GM18520 (cell line): ENCODE data around the gene SEL1L3.

Experiments
- ATAC-seq: cut with Tn5 transposase; IDR thresholded peaks from one replicate; pipeline ENCODE4 v1.9.1; 2021; ENCODE audit not compliant: unreplicated experiment

SEL1L3 gene

DNA sequence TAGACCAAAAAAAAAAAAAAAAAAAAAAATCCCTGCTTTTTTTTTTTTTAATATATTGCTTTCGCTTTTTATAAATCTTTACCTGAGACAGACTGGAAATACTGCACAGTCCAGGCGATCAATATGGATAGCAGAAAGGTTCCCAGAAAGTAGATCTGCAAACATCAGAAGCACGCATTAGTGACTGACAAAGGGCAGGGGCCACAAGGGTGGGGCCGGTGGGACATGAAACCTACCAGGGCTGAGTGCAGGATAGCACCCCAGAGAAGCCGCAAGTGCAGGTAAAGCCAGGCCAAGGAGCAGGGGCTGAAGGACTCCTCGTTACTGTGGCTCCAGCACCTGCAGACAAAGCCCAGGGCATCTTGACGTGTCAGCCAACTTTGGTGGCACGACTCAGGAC lies 105.3 kb downstream of the SEL1L3 start:
- no peak for ATAC-seq

DNA sequence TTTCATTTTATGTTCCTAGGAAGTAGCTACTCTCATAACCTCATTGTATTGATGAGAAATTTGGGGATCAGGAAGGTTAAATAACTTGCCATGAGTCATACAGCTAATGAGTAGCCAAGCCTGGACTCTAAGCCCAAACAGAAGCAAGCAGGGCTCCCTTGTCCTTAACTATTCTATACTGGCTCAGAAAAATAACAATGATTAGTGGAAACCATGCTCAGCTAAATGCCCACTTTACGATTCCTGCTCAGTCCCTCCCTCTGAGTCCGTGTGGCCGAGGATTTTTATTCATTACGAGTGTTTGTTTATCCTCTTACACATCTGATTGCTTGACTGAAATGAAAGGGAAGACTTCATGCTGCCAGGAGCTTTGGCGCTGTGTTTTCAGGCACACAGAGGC lies 106.3 kb downstream of the SEL1L3 start:
- no peak for ATAC-seq

DNA sequence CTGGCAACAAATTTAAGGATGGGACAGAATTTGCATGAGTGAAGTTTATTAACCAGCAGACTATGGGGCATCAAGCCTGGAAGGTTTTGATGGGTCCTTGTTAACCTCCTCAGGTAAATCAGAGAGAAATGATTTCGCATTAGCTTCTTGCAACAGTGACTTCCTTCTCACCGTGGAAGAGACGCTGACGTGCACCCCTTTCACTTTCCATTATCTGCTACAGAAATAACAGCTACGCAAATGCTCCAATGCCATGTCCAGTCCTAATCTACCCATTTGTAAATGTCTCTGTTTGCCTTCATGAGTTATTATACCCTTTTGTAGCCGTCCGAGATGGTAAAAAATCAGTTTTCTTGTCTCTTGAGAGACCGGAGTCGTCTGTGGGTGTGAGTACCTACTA lies 106.9 kb downstream of the SEL1L3 start:
- no peak for ATAC-seq

GRCh38 chr4:25753239-25753638 lies 109.5 kb downstream of the SEL1L3 start:
- no peak for ATAC-seq

- no peak for ATAC-seq
Observed at GRCh38 chr4:25750874-25751273, 111.9 kb downstream of the SEL1L3 start.

- no peak for ATAC-seq
Observed at GRCh38 chr4:25749150-25749794, 113.5 kb downstream of the SEL1L3 start.

GRCh38 chr4:25743971-25744370 lies 118.8 kb downstream of the SEL1L3 start:
- no peak for ATAC-seq

DNA sequence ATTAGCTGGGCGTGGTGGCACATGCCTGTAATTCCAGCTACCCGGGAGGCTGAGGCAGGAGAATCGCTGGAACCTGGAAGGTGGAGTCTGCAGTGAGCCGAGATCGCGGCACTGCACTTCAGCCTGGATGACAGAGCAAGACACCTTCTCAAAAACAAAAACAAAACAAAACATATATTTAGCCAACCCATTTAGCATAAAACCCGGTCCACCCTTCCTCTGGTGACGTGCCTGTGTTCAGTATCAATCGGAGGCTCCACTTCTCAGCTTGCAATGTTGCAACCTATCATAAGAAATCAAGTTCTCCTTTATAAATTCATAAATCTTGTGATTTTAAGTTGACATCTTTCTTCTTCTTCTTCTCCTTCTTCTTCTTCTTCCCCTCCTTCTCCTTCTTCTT lies 133.2 kb downstream of the SEL1L3 start:
- no peak for ATAC-seq

GRCh38 chr4:25728886-25729285 lies 133.9 kb downstream of the SEL1L3 start:
- ATAC-seq: no peak

DNA sequence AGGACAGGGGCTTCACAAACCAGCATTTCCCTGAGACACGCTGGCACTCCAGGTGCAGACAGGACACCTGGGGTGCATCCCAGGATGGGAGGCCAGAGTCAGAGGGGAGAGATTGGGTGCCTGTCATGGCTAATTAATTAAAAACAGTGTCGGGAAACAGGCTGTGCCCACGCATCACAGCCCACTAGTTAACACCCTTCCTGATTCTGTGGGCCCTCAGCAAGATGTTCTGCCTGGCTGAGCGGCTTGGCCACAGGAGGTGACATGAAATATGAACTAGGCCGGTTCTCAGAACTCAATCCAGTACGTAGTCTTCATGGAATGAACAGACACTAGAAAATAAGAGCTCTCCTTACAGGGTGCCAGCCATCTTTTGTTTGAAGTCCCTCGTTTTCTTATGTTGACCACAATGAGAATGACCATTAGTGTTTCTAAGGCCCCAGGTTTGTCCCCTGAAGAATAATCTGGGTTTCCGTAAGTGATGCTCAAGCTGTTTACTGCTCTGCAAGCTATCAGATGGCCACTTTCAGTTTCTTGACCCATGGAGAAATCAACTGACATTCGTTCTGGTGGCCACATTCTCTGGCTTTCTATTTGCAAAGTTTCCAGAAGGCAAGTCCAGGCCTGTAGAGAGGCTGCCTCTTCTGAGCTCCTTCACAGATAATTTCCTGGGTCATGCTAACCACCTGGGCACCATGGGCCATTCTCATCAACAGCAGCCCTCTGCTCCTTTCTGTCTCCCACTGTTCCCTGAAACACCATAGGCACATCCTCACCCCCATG lies 134.9 kb downstream of the SEL1L3 start:
- ATAC-seq: peak; percentile 48

DNA sequence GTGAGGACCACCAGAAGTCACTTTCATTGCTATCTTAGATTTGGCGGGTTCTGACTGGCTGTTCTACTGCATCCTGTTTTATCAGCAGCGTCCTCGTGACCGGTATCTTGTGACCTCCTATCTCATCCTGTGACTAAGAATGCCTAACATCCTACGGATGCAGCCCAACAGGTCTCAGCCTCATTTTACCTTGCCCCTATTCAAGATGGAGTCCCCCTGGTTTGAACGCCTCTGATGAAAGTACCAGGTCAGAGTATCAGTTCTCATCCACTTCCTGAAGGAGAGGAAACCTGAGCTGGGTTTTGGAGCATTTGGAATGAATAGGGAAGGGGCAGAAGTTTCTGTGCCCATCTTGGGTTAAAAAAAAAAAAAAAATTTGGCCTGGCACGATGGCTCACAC lies 136.9 kb downstream of the SEL1L3 start:
- ATAC-seq: no peak

GRCh38 chr4:25723409-25723808 lies 139.4 kb downstream of the SEL1L3 start:
- ATAC-seq: no peak

- no peak for ATAC-seq
Observed at GRCh38 chr4:25722964-25723363, 139.8 kb downstream of the SEL1L3 start.

GRCh38 chr4:25713812-25714211 lies 149.0 kb downstream of the SEL1L3 start:
- no peak for ATAC-seq

- no peak for ATAC-seq
Observed at GRCh38 chr4:25712611-25713010, 150.2 kb downstream of the SEL1L3 start.

DNA sequence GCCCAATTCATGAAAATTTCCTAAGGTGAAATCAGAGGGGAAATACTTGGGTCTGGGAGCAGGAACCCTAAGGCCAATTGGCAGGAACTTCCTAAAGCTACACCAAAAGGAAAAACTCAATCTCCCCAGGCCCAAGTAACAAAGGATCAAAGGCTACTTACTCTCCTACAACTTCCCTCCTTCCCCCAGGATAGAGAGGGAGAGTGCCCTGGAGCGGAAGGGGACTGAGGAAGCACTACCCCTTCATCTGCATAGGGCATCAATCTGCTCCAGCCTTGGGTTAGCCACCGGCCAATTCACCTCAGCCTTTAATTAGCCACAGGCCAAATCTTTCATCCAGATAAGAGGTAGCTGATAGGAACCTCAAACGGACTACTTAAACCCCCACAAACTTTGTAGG lies 152.2 kb downstream of the SEL1L3 start:
- ATAC-seq: no peak

- no peak for ATAC-seq
Observed at GRCh38 chr4:25704516-25704915, 158.3 kb downstream of the SEL1L3 start.

DNA sequence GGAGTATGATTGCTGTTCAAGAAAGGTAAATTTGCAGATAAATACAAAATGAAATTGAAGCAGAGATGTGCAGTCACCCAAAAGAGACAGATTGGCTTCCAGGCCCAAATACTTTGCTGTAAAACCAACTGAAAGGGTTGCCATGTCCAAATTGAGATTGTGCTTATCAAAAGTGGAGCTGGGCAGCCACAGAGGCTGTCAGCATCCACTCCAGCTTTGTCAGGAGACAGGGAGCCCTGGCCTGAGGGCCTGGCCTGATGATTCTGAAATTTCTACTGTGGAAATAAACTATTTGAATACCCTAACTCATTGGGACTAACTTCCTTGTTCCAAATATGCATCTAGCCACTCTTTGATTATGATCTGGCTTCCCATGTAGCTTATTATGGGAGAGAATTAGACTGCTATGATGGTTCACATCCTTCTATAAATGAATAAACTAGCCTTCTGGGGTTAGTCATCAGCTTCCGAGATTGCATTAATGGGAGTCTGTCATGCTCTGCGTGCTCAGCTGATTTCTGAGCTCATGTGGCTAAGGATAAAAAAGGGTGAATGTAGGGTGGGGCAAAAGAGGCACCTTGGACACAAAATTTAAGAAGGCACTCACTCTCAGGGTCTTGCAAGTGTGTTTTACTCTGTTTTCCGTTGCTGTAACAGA lies 158.9 kb downstream of the SEL1L3 start:
- no peak for ATAC-seq

- no peak for ATAC-seq
Observed at GRCh38 chr4:25702848-25703247, 159.9 kb downstream of the SEL1L3 start.

- ATAC-seq: no peak
Observed at GRCh38 chr4:25700661-25701060, 162.1 kb downstream of the SEL1L3 start.

DNA sequence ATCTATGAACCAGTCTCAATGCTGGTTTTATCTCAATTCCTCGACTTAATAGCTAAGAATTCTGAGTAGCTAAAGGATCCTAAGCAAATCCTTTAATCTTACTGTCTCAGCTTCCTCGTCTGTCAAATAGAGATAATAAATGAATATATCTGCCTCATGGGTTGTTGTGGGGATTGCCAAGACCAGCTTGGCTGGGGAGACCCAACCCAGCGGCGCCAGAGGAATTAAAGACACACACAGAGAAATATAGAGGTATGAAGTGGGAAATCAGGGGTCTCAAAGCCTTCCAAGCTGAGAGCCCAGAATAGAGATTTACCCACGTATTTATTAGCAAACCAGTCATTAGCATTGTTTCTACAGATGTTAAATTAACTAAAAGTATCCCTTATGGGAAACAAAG lies 165.3 kb downstream of the SEL1L3 start:
- no peak for ATAC-seq
